ENCODE results near the gene IL6ST. TPM values are rescaled to one million over a fixed set of nuclear protein-coding genes. Genes with fewer than 3 reads are reported as not detected.

IL6ST gene
- total and polyA plus RNA-seq, 5 donors, result 40.5 to 238 (median 211) TPM

- 93% methylated on average over 2 of the region's 2 CpGs for WGBS
Observed at GRCh38 chr5:55896238-55896637, 98.5 kb downstream of the IL6ST start.

GRCh38 chr5:55895346-55895745 is 99.4 kb downstream of the IL6ST start:
- no peaks in the 10 kb centered on the region for H3K27me3 ChIP-seq (ENCODE audit: control insufficient read depth, insufficient read depth)
- H3K4me1 ChIP-seq (ENCODE audit: control insufficient read depth, insufficient read depth, low read length), result no peaks in the 10 kb centered on the region
- intact Hi-C loops (cut with DNase I), result no loop called here
- no peaks in the 10 kb centered on the region for H3K9me3 ChIP-seq (ENCODE audit: control insufficient read depth, low read length)
- ATAC-seq (no peak), DNase-seq (no peak)
- 71% methylated on average over 3 of the region's 3 CpGs for WGBS
- no peak overlapping the region for H3K27ac ChIP-seq (ENCODE audit: low read length)
- no peak overlapping the region for H3K4me3 ChIP-seq (ENCODE audit: low read length)

More at GRCh38 chr5:55896238-55896637, 98.5 kb downstream of the IL6ST start:
- no peak for DNase-seq
- H3K4me3 ChIP-seq (ENCODE audit: low read length), result no peak overlapping the region
- ATAC-seq, result no peak
- no peaks in the 10 kb centered on the region for H3K27me3 ChIP-seq (ENCODE audit: control insufficient read depth, insufficient read depth)
- H3K9me3 ChIP-seq (ENCODE audit: control insufficient read depth, low read length), result no peaks in the 10 kb centered on the region
- intact Hi-C loops (cut with DNase I), result no loop called here
- H3K4me1 ChIP-seq (ENCODE audit: control insufficient read depth, insufficient read depth, low read length), result no peaks in the 10 kb centered on the region
- no peak overlapping the region for H3K27ac ChIP-seq (ENCODE audit: low read length)

GRCh38 chr5:55894135-55894534 is 100.6 kb downstream of the IL6ST start:
- ATAC-seq, result no peak
- H3K4me3 ChIP-seq (ENCODE audit: low read length), result no peak overlapping the region

GRCh38 chr5:55892479-55892878 is 102.3 kb downstream of the IL6ST start:
- WGBS, result 39% methylated on average over 2 of the region's 2 CpGs
- Histone ChIP-seq H3K4me1 (ENCODE audit: control insufficient read depth, insufficient read depth, low read length) (no peaks in the 10 kb centered on the region), H3K4me3 (ENCODE audit: low read length) (no peak overlapping the region), H3K27ac (ENCODE audit: low read length) (no peak overlapping the region), H3K9me3 (ENCODE audit: control insufficient read depth, low read length) (no peaks in the 10 kb centered on the region), H3K27me3 (ENCODE audit: control insufficient read depth, insufficient read depth) (no peaks in the 10 kb centered on the region)
- ATAC-seq (no peak), DNase-seq (no peak)
- intact Hi-C loops (cut with DNase I), result no loop called here

More at GRCh38 chr5:55894135-55894534, 100.6 kb downstream of the IL6ST start:
- Histone ChIP-seq H3K4me1 (ENCODE audit: control insufficient read depth, insufficient read depth, low read length) (no peaks in the 10 kb centered on the region), H3K27ac (ENCODE audit: low read length) (no peak overlapping the region), H3K27me3 (ENCODE audit: control insufficient read depth, insufficient read depth) (no peaks in the 10 kb centered on the region), H3K9me3 (ENCODE audit: control insufficient read depth, low read length) (no peaks in the 10 kb centered on the region)
- WGBS, result 51% methylated on average over 3 of the region's 3 CpGs
- no peak for DNase-seq
- intact Hi-C loops (cut with DNase I), result no loop called here

GRCh38 chr5:55888205-55888604 is 106.6 kb downstream of the IL6ST start:
- WGBS, result 90% methylated on average over 5 of the region's 5 CpGs
- Histone ChIP-seq H3K4me1 (ENCODE audit: control insufficient read depth, insufficient read depth, low read length) (no peaks in the 10 kb centered on the region), H3K4me3 (ENCODE audit: low read length) (no peak overlapping the region), H3K27me3 (ENCODE audit: control insufficient read depth, insufficient read depth) (no peaks in the 10 kb centered on the region), H3K9me3 (ENCODE audit: control insufficient read depth, low read length) (no peaks in the 10 kb centered on the region), H3K27ac (ENCODE audit: low read length) (no peak overlapping the region)
- DNase-seq (no peak), ATAC-seq (no peak)
- intact Hi-C loops (cut with DNase I), result no loop called here

GRCh38 chr5:55885359-55885758 is 109.4 kb downstream of the IL6ST start:
- no peak for DNase-seq
- Histone ChIP-seq H3K27me3 (ENCODE audit: control insufficient read depth, insufficient read depth) (no peaks in the 10 kb centered on the region), H3K4me1 (ENCODE audit: control insufficient read depth, insufficient read depth, low read length) (no peaks in the 10 kb centered on the region), H3K27ac (ENCODE audit: low read length) (no peak overlapping the region), H3K4me3 (ENCODE audit: low read length) (no peak overlapping the region), H3K9me3 (ENCODE audit: control insufficient read depth, low read length) (no peaks in the 10 kb centered on the region)
- intact Hi-C loops (cut with DNase I), result no loop called here
- 80% methylated on average over 9 of the region's 9 CpGs for WGBS
- ATAC-seq, result no peak

Other genes with a start within 250 kb of the IL6ST start
- gene IL31RA, start 143.6 kb downstream of the IL6ST start, total RNA-seq, result not detected
- not detected for gene IL31RA, start 143.6 kb downstream of the IL6ST start, polyA plus RNA-seq
- gene ANKRD55, start 238.4 kb upstream of the IL6ST start, total RNA-seq, result under 1 TPM in 2 of 4 donors, not detected in 2; 0.20 to 0.21 TPM
- gene ANKRD55, start 238.4 kb upstream of the IL6ST start, polyA plus RNA-seq, result 0.09 TPM

All from right cardiac atrium (tissue), 5 donors.